ENCODE data around the gene QTRT2.

The QTRT2 gene

GRCh38 chr3:114056130-114057010 lies at the start of gene QTRT2, which contains the start of gene CCDC191:
Gene QTRT2, plus strand, starts transcription at chr3:114056737. Its CDS starts 8,521 bp downstream, at chr3:114065258.
Gene CCDC191, minus strand, starts transcription at chr3:114056526. Its CDS starts 60 bp downstream, at chr3:114056466.
- DNase-seq, result peak; percentile 96

DNA sequence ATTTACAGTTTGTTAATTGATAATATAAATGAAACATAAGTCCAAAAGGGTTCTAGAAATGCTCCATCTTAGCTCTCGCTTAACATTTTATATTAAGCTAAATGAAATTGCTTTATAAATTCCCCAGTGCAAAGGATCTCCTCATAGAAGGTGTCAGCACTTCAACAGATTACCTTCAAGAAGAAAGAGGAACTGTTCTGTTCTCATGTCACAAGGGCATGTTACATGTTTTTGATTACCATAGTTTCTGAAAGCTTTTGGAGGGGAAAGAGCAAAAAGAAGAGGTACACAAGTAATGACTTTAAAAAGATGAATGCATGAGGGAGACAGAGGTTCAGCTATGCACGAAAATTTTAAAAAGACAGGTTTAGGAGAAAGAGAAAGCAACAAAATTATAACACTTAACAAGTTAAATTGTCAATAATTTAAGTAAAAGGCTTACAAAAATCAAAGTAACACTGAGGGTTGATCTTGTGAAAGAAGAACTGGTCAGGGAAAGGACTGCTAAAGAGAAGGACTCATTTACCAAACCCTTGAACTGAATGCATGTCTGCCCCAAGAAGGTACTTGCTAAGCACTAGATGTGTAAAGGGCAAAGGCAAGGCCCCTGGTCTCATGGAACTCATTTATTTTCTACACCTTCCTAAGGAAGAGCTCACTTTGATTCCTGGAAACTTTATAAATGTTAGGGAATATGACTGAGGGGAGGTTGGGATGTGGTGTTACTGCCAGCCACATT lies 45.3 kb upstream of the QTRT2 start:
- DNase-seq, result no peak

DNA sequence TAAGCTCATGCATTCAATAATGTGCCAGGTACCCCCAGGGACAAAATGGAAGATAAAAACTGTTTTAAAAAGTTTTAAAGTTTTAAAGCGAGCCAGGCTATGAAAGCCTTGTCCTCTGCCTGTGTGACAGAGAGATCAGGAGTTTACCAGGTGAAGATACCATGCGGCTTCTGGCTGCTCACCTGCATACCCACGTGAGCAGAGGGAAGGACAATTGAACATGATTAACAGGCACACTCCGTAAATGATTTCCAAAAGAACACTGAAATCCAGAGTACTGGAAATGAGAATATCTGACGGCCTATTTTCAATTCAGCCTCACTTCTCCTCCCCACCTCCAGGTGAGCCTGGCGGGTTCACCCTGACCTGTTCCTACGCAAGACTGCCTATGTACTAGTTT lies 42.3 kb upstream of the QTRT2 start:
- no peak for DNase-seq

- no peak for DNase-seq
Measured at GRCh38 chr3:114019486-114019885, 37.1 kb upstream of the QTRT2 start.

GRCh38 chr3:114020907-114021306 lies 35.6 kb upstream of the QTRT2 start:
- no peak for DNase-seq

DNA sequence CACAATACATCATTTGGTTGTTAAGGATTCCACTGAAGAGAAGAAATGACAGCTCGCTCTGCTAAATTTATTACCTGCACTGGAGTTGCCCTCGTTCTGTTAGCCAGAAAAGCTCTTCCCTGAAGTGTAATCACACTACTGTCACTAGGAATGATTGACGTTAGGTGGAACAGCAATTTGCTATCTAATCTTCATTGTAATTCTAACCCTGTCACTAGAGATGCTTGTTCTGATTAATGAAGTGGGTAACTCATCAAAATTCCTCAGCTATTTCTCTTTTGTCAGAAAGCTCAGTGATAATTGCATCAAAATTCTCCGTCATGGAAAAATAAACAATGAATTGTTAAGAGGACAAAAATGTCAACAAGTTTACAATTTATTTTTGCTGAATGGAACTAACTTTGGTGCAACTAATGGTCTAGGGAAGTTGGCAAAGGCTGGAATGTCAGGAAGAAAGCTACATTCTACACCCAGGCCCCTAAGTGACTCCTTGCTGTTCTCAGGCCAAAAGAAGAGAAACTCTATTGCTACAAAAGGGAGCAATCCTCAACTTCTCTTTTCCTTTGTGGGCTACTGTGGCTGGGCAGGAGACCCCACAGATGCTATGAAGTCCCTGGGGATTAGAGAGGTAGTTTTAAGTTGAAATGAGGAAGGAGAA lies 34.3 kb upstream of the QTRT2 start:
- no peak for DNase-seq

DNA sequence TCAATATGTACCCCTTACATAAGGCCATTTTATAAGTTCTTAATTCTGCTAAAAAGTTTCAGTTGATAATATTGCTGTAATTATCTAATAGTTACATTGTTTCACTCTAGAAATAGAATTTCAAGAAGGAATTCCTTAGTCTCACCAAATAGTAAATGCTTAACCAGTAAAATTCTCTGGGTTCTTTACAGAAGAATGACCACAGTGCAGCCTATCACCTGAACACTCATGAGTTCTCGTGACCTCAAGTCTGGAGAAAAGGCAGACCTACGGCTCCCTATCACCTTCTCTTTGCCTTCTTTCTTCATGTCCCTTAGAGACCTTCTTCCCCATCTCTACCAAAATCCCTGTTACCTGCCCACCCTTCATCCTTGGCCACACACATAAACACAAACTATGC lies 31.1 kb upstream of the QTRT2 start:
- DNase-seq, result no peak

- DNase-seq, result no peak
Measured at GRCh38 chr3:114026331-114026730, 30.2 kb upstream of the QTRT2 start.

GRCh38 chr3:114033721-114034120 lies 22.8 kb upstream of the QTRT2 start:
- no peak for DNase-seq

DNA sequence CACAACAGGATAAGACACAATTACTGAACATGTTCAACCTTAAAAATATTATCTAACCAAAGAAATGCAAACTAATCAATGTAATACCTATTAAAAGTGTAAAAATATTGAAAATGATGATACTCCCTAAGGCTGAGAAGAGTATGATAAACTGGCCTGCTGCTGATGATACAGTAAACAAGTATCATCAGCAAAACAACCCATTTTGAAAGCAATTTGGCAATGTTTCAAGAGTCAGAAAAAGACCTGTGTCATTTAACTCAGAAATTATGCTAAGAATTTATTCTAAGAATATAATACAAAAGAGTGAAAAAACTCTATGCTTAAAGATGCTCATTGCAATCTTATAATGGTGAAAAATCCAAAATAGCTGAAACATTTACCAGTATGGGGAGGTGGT lies 22.3 kb upstream of the QTRT2 start:
- no peak for DNase-seq

DNA sequence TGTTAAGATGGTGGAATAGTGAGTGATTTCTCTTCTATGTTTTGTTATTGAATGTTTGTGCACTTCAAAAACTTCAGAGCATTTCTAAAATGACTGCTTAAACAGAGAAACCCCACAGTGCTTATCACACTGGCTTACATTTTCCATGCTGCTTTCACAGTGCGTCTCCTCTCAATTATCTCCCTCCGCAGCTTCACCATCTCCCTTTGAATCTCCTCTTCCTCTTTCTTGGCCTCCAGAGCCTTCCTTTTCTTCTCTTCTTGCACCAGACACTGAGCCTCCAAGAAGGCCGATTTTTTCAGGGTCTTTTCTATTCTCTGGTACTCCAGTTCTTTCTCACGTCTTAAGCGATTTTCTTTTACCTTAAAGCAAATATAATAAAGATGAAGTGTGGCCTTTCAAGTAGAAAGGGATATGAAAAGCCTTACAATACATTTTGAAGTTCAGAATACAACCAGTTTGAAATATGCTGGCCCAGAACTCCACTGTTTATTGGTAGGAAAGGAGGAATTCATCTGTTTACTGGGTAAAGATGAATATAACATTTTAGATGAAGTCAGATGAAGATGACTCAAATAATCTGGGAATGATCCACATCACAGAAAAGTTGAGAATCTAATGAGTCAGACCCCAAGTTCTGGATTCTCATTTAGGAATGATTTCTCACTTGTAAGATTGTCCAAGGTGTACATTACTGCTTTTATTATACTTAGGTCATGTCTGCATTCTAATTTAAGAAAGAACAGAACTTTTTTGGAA lies 21.6 kb upstream of the QTRT2 start:
- no peak for DNase-seq

- DNase-seq, result no peak
Measured at GRCh38 chr3:114035896-114036295, 20.6 kb upstream of the QTRT2 start.

GRCh38 chr3:114043205-114043604 lies 13.3 kb upstream of the QTRT2 start:
- DNase-seq, result no peak

- no peak for DNase-seq
Measured at GRCh38 chr3:114052216-114052615, 4.3 kb upstream of the QTRT2 start.

DNA sequence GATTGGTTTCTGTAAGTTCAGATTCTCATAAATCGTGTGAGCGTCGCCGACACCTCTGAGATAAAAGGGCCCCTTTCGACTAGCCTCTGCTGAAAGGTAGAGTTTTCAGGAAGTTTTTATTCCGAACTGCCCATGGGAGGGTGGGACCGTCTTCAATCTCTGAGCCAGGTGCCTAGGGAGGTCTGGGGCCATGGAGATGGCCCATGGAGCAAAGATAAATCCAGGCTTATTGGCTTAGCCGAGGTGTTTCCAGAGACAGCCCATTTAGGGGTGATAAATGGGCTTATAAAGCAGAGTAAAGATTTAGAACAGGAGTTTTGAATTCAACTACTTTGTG lies 442 bp downstream of the QTRT2 start:
- no peak for DNase-seq

DNA sequence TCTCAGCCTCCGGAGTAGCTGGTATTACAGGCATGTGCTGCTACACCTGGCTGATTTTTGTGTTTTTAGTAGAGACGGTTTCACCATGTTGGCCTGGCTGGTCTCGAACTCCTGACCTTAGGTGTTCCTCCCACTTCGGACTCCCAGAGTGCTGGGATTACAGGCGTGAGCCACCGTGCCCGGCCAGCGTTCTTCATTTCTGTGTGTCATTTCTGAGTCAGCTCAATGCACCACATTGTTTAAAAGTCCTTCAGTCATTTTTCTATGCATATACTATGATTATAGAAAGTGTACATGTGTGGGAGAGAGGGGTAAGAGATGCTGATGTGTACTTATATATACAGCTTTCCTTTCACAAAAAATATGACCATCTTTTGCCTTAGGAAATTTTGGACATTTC lies 2.1 kb downstream of the QTRT2 start:
- DNase-seq, result no peak

DNA sequence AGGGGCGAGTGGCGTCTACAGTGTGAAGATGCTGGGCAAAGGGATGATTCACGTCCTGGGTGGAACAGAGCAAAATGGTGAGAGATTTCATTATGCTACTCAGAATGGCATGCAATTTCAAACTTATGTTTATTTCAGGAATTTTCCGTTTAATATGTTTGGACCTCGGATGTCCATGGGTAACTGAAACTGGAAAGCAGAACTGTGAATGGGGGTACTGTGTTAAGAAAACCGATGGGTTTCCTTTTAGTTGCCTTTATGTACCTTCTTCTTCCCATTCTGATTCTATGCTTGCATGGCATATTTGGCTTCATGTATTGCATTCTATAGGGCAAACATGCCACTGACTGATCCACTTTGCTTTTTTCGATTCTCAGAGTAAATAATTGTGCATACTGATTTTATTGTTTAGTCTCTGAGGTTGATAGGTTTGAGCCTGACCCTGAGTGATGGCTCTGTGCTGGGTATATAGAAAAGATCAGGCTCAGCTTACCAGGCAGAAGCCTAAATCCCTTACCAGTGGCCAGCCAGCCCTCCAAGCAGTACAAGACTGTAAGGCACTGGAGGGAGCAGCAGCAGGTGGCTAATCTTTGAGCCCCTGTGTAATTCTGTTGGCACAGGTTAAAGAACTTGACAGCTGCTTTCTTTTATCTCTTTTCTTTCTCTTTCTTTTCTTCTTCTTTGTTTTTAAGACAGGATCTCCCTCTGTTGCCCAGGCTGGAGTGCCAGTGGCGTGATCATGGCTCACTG lies 4.5 kb downstream of the QTRT2 start:
- no peak for DNase-seq

- no peak for DNase-seq
Measured at GRCh38 chr3:114067804-114068203, 11.3 kb downstream of the QTRT2 start.

- DNase-seq, result no peak
Measured at GRCh38 chr3:114068336-114068735, 11.8 kb downstream of the QTRT2 start.

- DNase-seq, result no peak
Measured at GRCh38 chr3:114071786-114072185, 15.2 kb downstream of the QTRT2 start.

- no peak for DNase-seq
Measured at GRCh38 chr3:114076711-114077110, 20.2 kb downstream of the QTRT2 start.

GRCh38 chr3:114078126-114078525 lies 21.6 kb downstream of the QTRT2 start:
- DNase-seq, result no peak

All from NCI-H2081 treated with DMSO at 0.1 percent for 48 hours (cell line).